ENCODE measurements around the gene U2AF2.

The U2AF2 gene

GRCh38 chr19:55647732-55648584 lies 6.9 kb upstream of the U2AF2 start, which contains the start of gene CCDC106:
Gene CCDC106, plus strand, starts transcription at chr19:55648212. Its CDS starts 835 bp downstream, at chr19:55649047.
- Histone ChIP-seq H4K20me1 (ENCODE audit: insufficient read depth, low read length) (no peaks in the 10 kb centered on the region), H3K4me3 (ENCODE audit: low read depth, low read length, poor library complexity, severe bottlenecking) (peak within 1 kb of the TSS; percentile 87), H3F3A (ENCODE audit: insufficient read depth, low read length) (peaks cover 9% of the 10 kb centered on the region; the same call in 1 of the 2 replicates), H3K27me3 (ENCODE audit: insufficient read depth, low read length) (no peaks in the 10 kb centered on the region), H3K79me2 (ENCODE audit: insufficient read depth, low read length) (peaks cover 10% of the 10 kb centered on the region), H3K9ac (ENCODE audit: low read length) (peak within 1 kb of the TSS; percentile 93), H3K9me2 (ENCODE audit: low read depth, low read length) (no peaks in the 10 kb centered on the region), H2AFZ (ENCODE audit: low read length) (no peak within 1 kb of the TSS), H3K4me2 (ENCODE audit: low read length) (peak within 1 kb of the TSS; percentile 93), H3K27ac (ENCODE audit: low read depth, low read length, poor library complexity, severe bottlenecking) (peak within 1 kb of the TSS; percentile 94), H3K9me3 (ENCODE audit: low read length) (no peaks in the 10 kb centered on the region), H3K36me3 (ENCODE audit: insufficient read depth, low read length) (peaks cover 37% of the 10 kb centered on the region), H3K4me1 (ENCODE audit: insufficient read depth, low read length, severe bottlenecking) (peaks cover 48% of the 10 kb centered on the region)
- no peak for TF ChIP-seq EZH2 (IDR thresholded peaks at IDR 0.05; ENCODE audit: borderline replicate concordance, low read length)
- TF ChIP-seq CTCF (IDR thresholded peaks at IDR 0.05; ENCODE audit: low read length): no peak

- Histone ChIP-seq H3F3A (ENCODE audit: insufficient read depth, low read length) (peaks cover 9% of the 10 kb centered on the region; the same call in 1 of the 2 replicates), H3K27ac (ENCODE audit: low read depth, low read length, poor library complexity, severe bottlenecking) (peak overlapping the region; percentile 94), H3K36me3 (ENCODE audit: insufficient read depth, low read length) (peaks cover 37% of the 10 kb centered on the region), H3K4me3 (ENCODE audit: low read depth, low read length, poor library complexity, severe bottlenecking) (peak overlapping the region; percentile 87), H3K79me2 (ENCODE audit: insufficient read depth, low read length) (peaks cover 10% of the 10 kb centered on the region), H3K9me2 (ENCODE audit: low read depth, low read length) (no peaks in the 10 kb centered on the region), H3K27me3 (ENCODE audit: insufficient read depth, low read length) (no peaks in the 10 kb centered on the region), H3K4me1 (ENCODE audit: insufficient read depth, low read length, severe bottlenecking) (peaks cover 47% of the 10 kb centered on the region), H3K9ac (ENCODE audit: low read length) (peak overlapping the region; percentile 93), H2AFZ (ENCODE audit: low read length) (no peak overlapping the region), H3K9me3 (ENCODE audit: low read length) (no peaks in the 10 kb centered on the region), H4K20me1 (ENCODE audit: insufficient read depth, low read length) (no peaks in the 10 kb centered on the region), H3K4me2 (ENCODE audit: low read length) (peak overlapping the region; percentile 93)
- TF ChIP-seq EZH2 (IDR thresholded peaks at IDR 0.05; ENCODE audit: borderline replicate concordance, low read length): no peak
- TF ChIP-seq CTCF (IDR thresholded peaks at IDR 0.05; ENCODE audit: low read length): no peak
Observed at GRCh38 chr19:55648585-55649267, 6.1 kb upstream of the U2AF2 start.

DNA sequence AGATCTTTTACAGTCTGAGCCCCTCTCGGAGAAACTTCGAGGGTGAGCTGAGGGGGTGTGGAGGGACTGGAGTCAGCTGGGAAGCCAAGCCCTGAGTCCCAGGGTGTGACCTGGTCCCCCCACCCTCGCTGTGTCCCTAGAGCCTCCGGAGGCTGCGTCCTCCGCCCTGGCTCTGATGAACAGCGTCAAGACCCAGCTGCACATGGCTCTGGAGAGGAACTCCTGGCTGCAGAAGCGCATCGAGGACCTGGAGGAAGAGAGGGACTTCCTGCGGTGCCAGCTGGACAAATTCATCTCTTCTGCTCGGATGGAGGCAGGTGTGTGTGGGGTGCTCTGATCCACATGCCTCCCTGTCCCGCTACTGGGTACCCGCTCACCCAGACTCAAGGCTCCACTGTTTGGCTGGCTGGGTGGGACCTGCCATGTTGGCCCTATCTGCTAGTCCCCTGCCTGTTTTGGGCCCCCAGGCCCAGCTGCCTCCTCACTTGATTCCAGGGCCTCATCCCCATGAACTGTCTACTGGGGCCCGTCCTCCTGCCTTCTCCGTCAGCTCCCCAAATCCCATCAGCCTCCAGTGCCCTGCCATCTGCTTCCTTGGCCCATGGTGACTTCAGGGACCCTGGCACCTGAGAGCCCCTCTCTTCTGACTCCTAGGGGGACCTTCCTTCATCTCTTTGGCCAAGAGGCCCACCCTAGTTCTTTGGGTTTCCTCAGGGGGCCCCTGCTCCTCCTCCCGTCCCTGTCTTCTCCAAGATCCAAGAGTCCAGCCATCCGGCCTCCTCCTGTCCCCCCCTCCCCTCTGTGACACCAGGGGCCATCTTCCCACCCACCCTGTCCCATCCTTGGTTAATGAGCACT lies 5.3 kb upstream of the U2AF2 start:
- H3K9ac ChIP-seq (ENCODE audit: low read length): peak overlapping the region; percentile 93
- peak overlapping the region; percentile 87 for H3K4me3 ChIP-seq (ENCODE audit: low read depth, low read length, poor library complexity, severe bottlenecking)
- peaks cover 2% of the 10 kb centered on the region; the same call in 1 of the 2 replicates for H3K79me2 ChIP-seq (ENCODE audit: insufficient read depth, low read length)
- TF ChIP-seq CTCF (IDR thresholded peaks at IDR 0.05; ENCODE audit: low read length) (no peak), EZH2 (IDR thresholded peaks at IDR 0.05; ENCODE audit: borderline replicate concordance, low read length) (no peak)
- H2AFZ ChIP-seq (ENCODE audit: low read length): no peak overlapping the region
- peaks cover 43% of the 10 kb centered on the region for H3K4me1 ChIP-seq (ENCODE audit: insufficient read depth, low read length, severe bottlenecking)
- H3K9me2 ChIP-seq (ENCODE audit: low read depth, low read length): no peaks in the 10 kb centered on the region
- H4K20me1 ChIP-seq (ENCODE audit: insufficient read depth, low read length): no peaks in the 10 kb centered on the region
- no peaks in the 10 kb centered on the region for H3K27me3 ChIP-seq (ENCODE audit: insufficient read depth, low read length)
- H3K27ac ChIP-seq (ENCODE audit: low read depth, low read length, poor library complexity, severe bottlenecking): peak overlapping the region; percentile 94
- no peaks in the 10 kb centered on the region for H3K9me3 ChIP-seq (ENCODE audit: low read length)
- H3K4me2 ChIP-seq (ENCODE audit: low read length): peak overlapping the region; percentile 93
- peaks cover 9% of the 10 kb centered on the region; the same call in 1 of the 2 replicates for H3F3A ChIP-seq (ENCODE audit: insufficient read depth, low read length)
- H3K36me3 ChIP-seq (ENCODE audit: insufficient read depth, low read length): peaks cover 30% of the 10 kb centered on the region
